Measurements from ENCODE around the gene RMND5A.
"Not testable (repeated sequence)": the region's sequence is repeated elsewhere in the genome, so short reads cannot be mapped to it uniquely, and the experiment has no call there.

The RMND5A gene

DNA sequence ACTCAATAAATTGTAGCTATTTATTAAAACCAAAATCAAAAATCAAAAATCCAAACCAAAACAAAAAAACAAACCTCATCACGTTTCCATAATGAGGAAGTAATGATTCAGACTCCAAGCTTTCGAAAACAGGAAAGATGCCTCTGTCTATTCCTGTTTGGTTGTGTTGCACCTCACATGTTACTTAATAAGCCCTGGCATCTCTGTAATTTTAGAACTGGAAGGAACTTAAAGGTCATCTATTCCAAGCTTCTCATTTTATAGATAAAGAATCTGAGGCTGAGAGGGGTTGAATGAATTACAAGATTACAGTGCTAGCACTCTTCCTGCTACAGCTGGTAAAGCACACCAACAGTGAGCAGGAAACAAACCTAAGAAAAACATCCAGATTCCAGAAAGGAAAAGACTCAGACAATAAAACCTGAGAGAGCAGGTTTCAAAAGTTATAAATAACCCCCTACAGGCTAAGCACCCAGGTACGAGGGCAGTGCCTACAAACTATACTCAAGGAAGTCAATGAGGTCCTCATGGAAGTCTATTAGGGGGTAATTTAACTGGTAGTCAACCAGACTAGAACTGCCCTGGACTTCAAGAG lies 5.4 kb upstream of the RMND5A start:
- DNase-seq, result not testable (repeated sequence)

DNA sequence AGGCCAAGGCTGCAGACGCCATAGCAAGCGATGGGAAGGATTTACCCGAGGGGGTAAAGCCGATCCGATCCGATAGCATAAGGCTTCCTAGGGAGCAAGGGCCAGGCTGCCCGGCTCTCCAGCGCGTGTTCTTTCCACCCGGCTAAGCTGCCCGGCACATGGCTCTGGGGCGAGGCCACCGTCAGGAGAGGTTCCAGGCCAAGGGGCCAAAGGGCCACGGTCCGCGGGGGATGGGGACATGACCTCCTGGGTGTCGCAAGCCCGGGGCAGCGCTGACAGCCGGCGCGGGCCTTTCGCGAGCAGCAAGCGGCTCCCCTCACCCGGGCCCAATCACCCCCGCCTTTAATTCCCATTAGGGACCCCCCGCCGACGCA lies 841 bp upstream of the RMND5A start:
- not testable (repeated sequence) for DNase-seq

DNA sequence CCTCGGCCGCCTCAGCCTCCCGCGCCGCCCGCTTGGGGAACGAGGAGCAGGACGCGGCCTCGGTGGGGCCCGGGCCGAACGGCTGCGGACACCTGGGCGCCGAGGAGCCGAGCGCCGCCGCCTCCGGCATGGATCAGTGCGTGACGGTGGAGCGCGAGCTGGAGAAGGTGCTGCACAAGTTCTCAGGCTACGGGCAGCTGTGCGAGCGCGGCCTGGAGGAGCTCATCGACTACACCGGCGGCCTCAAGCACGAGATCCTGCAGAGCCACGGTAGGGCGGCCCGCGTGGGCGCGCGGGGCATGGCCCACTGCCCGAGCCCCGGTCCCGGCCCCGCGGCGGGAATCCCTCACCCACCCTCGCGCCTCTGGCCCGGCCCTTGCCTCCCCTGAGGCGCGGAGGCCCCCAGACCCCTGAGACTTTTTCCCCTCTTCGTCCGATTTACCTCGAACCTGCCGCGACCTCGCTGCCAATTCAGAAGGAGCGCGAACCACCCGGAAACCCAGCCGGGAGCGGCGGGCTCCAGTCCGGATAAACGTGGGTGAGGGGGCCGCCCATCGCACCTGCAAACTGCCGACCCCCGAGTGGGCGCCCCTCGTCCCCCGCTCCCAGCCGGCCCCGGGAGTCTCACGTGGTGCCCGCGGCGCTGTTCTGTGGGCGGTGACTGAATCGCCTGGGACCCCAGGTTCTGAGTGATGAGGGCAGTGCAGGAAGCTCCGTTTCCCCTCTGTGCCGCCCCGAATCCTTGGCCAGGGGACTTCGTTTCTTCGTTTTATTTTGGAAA lies 639 bp downstream of the RMND5A start:
- DNase-seq, result not testable (repeated sequence)

DNA sequence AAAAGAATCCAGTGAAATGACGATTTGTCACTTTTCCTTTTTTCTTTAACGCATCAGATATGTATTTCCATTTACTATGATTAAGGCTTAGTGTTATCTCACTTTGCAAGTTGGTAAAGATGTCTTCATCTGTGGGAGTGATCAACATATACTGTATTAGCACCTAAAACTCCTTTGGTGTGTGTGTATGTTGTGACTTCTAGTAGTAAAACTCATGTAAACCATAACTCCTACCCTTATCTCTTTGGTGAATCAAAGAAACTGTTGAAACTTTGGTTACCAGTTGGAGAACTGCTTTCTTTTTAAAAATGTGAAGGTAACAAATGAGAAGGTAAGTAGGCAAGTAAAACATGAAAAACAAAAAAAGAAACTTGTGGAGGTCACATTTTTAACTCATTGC lies 5.6 kb downstream of the RMND5A start:
- not testable (repeated sequence) for DNase-seq

DNA sequence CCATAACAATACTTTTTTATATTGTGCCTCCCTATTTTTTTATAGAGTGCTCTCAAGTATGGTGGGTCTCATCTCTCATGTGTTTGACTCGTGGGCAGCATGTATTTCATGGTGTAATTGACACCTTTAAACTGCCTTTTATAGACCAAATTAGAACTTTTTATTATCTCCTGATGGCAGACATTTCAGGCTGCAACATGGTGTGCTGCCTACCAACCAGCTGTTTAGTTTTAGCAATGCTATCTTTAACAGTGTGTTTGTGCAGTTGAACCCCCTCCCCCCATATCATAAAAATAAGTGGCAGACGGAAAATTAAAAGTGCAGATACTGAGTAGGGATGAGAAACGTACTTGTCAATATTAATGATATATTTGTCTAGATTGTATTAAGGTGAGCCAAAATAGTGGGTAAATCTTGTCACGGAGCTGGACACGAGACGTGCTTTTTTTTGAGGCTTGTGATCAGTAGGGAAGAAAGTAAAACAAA lies 12.0 kb downstream of the RMND5A start:
- DNase-seq, result not testable (repeated sequence)

DNA sequence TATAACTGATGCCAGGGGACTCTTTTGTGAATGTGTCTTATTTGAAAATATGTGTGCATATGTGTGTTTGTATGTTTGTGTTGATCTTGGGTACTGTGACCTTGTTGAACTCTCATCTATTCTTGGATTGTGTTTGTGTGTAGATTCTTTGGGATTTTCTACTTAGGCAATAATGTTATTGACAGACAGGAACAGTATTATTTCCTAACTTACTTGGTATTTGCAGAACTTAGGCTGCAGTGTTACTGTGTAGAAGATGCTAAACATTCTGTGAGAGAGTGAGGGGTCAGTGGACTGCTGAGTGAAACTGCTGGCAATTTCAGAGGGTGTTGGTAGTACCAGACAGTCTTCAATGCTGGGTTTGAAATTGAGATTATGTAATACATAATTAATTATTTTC lies 12.7 kb downstream of the RMND5A start:
- DNase-seq, result not testable (repeated sequence)

DNA sequence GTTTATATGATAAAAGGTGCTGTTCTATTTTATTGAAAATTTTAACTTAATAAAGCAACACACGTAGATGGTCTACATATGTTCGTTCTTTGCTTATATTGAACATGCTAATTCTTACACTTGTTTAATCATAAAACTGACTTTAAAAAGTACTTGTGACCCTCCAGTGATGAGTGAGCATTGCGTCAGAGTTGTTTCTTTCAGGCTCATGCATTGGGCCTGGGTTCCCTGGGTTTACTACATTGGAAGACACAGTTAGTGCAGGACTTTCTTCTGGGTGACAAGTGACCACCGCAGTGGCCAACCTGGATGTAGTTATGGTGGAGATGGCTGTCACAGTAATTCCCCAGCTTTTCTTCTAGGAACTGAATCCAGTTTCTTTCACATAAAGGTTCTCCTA lies 13.4 kb downstream of the RMND5A start:
- not testable (repeated sequence) for DNase-seq

DNA sequence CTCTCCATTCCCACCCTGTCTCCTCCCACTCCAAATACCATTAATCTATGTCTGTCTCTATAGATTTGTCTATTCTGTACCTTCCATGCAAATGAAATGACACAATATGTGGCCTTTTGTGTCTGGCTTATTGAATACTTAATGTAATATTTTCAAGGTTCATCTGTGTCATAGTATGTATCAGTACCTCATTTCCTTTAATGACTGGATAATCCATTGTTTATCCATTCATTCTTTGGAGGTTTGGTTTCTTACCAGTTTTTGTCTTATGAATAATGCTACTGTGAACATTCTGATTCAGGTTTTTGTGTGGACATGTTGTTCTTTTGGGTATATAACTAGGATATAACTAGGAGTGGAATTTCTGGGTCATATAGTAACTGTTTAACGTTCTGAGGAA lies 14.8 kb downstream of the RMND5A start:
- DNase-seq, result not testable (repeated sequence)

DNA sequence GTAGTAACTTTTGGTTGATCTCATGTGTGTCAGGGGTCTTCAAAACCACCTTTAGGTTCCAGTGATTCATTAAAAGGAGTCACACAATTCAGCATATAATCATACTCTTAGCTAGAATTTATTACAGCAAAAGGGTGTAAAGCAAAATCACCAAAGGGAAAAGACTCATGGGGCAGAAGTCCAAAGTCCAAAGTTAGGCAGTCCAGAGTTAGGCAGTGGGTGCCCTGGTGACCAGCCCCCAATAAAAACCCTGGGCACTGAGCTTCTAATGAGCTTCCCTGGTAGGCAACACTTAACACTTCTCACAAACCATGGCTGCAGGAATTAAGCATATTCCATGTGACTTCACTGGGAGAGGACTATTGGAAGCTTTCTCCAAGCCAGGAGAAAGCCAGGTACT lies 19.4 kb downstream of the RMND5A start:
- not testable (repeated sequence) for DNase-seq

DNA sequence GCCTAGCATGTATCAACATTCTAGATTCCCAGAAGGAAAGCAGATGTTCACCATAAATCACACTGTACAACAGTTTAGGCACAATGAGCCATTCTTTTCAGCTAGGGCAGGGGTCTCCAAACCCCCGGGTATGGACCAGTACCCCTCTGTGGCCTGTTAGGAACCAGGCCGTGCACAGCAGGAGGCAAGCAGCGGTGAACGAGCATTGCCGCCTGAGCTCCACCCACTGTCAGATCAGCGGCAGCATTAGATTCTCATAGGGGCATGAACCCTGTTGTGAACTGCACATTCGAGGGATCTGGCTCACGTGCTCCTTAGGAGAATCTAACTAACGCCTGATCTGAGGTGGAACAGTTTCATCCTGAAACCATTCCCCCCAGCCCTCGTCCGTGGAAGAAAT lies 19.8 kb downstream of the RMND5A start:
- not testable (repeated sequence) for DNase-seq

DNA sequence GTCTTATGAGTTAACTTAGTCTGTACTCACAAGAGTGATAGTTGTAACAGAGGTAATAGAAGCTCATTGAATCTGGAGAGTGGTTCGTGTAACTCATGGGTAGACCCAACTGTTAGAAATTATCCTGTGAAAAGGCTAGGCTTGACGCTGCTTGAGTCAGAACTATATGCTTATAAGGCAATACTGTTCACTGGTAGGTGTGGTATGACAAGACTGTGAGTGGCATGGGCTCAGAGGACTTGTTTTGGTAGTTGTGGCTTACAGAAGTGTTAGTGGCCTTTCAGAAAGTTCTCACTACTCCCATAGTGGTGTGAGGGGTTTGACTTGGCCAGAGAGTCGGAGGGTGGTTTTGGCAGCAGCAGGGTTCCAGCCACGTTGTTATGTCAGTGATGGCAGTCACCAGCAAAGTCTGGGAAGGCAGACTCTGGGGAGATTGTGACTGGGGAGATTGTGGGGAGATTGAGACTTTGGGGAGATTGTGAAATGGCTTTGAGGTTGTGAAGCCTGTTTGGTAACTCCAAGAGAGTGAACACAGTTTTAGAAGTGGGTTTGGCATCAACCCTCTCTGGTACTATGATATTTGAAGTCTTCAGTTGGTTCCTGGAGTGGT lies 21.9 kb downstream of the RMND5A start:
- DNase-seq, result not testable (repeated sequence)

DNA sequence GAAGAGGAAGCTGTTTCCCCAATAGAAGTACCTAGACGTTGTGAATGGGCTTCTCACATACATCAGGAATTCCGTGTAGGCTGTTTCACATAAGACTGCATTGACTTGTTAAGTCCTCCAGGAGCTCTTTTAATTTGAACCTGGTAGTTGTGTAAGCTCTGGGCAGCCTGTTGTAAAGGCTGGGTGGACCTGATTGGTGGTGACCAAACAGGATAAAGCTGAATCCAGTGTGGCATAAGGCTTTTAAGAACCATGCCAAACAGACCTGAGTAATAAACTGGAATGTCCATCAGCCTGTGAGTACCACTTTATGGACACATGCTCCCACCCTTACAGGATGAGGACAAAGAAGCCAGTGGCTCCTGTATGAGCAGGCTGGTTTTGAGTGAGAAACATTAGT lies 24.1 kb downstream of the RMND5A start:
- no peak for DNase-seq

DNA sequence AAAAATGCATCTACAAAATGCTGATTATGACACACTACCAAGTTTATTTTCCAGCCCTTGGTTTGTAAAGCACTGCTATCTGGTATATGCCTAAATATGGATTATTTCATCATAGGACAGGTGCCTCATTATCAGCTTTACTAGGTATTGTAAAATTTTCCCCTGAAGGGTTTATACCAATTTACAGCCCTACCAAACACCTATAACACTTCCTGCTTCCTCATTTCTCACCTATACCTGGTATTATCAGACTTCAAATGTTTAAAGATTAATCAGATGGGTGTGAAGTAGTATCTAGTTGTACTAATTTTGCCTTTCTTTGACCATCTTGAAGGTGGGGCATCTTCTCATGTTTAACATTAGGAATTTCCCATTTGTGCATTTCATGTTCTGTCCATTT lies 26.8 kb downstream of the RMND5A start:
- no peak for DNase-seq

DNA sequence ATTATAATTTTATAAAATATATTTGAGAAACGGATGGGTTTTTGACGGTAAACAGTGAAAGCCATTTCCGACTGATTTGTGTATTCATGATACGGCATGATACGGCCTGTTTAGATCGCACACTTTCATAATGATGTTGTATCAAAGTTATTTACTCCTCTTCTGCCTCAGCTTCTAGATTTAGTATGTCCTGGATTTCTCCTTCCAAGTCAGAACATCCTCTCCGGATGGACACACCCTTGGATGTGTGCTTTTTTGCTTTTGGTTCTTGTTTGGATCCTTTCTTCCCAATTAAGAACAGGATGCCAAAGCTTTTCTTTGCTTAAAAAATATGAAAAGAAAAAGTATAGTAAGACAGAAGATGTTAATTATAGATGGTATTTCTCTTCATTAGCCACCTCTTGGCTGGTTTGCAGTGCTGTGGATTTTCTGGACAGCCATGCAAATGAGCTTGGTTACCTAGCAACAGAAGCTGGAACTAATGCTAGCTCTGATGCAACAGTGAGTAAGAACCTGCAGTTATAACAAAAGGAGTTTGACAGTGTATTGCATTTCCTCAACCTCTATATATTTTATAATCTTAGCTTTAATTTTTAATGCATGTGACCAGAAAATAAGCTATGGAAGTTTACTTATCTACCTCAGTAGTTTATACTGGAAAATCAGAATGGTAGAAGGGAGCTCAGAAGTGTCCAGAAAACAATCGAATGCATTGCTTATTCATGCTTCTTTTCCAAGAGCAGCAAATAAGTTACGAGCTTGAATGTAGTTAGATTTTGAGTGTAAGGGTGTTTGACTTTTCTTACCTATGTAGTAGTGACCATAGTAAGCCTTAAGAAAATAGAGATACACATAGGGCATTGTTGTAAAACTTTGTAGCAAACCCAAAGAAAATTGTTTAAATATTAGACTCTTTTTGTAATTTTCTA lies 27.9 kb downstream of the RMND5A start:
- DNase-seq, result peak; percentile 6

DNA sequence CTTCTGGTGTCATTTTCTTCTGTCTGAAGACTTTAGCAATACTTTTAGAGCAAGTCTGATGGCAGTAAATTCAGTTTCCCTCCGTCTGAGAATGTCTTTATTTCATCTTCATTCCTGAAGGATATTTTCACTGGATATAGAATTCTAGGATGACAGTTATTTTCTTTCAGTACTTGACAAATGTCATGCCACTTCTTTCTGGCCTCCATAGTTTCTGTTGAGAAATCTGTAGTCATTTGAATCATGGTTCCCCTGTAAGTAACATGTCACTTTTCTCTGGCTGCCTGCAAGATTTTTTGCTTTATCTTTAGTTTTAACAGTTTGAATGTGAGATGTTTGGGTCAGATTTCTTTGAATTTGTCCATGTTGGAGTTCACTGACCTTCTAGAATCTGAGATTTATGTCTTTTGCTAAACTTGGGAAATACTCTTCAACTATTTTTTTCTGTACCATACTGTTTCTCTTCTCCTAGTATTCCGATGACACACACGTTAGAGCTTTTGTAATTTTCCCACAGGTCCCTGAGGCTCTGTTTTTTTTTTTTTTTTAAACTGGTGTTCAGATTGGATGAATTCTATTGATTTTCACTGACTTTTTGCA lies 30.2 kb downstream of the RMND5A start:
- no peak for DNase-seq

DNA sequence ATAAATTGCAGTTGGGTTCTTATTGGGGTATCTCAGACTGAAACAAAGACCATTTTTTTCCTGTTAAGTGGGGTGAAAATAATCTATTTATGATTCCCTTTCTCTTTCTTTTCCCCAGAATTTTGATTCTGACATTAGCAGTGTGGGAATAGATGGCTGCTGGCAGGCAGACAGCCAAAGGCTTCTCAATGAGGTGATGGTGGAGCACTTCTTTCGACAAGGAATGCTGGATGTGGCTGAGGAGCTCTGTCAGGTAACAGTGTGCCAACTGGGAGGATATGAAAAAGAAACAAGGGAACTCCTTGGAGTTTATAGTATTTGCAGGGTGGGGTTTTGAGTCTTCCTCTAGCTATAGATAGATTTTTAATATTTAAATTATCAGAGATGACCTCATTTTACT lies 31.7 kb downstream of the RMND5A start:
- no peak for DNase-seq

DNA sequence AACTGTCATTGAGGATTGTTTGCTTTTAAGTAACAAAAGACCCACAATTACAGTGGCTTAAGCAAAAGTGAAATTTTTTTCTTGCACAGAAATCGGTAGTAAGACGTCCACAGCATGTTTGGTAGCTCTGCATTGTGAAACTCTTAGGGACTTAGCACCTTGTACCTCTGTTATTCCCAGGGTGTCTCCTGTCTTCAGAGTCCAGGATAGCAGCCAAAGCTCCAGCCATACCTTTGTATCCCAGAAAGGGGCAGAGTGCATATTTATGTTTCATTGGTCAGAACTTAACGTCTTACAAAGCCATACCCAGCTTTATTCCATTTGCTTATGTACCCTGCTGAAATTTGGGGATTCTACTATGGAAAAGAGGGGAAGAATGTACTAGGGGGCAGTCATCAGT lies 32.8 kb downstream of the RMND5A start:
- no peak for DNase-seq

DNA sequence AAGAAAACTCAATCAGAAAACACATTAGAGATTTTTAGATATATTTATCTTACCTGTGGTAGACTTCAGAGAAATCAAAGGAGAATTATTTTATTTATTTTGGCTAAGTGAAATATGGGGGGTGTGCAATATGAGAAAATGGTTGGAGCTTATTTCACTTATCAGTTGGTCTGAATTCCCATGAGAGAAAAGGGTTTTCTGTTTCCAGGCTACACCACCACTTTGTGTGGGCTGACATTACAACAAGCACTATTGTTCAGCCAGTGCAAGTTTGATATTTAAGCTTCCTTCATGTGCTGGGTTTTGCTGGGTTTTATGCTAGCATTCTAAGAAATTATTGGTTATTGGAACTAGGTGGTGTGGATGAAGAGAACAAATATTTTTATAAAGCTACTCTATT lies 33.5 kb downstream of the RMND5A start:
- no peak for DNase-seq

DNA sequence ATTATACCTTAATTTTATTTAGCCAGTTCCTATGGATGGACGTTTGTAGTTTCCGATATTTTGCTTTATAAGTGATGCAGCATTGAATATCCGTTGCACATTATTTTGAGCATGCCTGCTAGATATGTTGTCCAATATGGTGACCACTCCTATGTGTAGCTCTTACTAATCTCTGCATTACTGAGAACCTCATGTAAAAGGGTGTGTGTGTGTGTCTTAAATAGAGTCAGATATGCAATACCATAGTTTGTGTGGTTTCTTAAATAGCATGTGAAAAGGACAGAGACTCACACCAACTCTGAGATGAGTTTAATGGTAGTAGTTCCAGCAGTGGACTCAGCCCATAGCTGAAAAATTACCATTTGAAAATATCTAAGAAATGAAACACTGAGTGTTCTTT lies 38.3 kb downstream of the RMND5A start:
- DNase-seq, result no peak

DNA sequence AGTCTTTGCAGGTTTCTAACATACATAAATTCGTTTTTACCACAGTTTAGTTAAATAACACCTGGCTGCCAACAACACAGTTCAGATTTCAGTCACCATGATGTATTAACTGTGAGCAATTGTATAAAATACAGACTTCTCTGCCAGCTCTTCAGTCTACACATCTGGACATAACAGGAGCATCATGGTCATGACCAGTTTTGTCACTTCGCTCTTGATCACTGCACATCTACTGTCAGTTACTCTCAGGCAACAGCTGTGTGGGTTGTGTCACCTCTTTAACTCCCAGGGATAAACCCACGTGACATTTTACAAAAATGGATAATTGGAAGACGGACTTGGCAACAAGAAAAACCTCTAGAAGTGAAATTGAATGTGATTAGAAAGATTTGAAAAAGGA lies 40.3 kb downstream of the RMND5A start:
- DNase-seq, result no peak

DNA sequence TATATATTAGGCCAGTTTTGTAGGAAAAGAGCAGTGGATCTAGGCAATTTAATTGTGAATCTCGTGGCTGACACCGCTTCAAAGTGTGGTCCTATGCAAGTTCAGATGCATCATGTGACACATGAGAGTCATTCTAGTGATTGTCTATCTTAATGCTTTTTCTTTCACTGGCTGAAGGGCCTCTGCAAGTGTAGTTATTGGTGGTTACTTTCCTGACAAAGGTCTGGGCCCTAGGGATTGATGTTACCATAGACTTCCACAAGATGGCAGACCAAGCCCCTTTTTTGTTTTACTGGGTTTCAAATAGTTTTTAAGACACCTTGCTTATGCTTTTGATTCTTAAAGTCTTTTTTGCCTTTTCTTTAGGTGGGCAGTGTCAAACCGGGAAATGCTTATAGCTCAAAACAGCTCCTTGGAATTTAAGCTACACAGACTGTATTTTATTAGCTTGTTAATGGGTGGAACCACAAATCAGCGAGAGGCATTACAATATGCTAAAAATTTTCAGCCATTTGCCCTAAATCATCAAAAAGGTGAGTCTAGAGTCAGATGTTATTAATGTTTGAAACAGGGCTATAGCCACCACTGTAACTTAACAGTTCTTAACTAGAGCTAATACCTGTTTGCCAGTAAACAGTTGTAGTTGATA lies 44.7 kb downstream of the RMND5A start:
- DNase-seq, result peak; percentile 8

DNA sequence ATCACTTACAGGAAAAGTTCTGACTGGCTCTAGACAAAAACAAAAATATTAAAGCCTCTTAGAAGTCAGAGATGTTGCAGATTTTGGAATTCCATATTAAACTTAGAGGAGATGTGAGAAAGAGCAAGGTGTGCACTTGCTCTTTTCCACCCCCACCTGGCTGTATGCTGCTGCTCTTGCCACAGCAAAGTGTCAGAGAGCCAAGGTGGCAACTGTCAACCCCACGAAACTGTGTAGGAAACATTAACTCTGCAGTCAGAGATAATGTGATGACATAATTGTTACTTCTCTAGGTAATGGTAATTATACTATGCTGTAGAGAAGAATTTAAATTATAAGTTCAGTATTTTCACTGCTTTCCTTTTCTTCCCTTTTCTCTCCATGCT lies 45.2 kb downstream of the RMND5A start:
- no peak for DNase-seq

All from NCI-H345 (cell line).